Measurements from ENCODE around the gene LRIG2. TPM values are rescaled to one million over a fixed set of nuclear protein-coding genes. Genes with fewer than 3 reads are reported as not detected.

The LRIG2 gene
- total RNA-seq, 1 experiment from 2014 or later = 22.5 TPM

- no peaks in the 10 kb centered on the region for H3K4me1 Mint-ChIP-seq
- peaks cover 86% of the 10 kb centered on the region for H3K36me3 Mint-ChIP-seq
- H3K27ac Mint-ChIP-seq = no peak overlapping the region
- DNase-seq (ENCODE audit: low spot score) (no peak), ATAC-seq (no peak)
- CTCF ChIA-PET = no interaction called here
- no peak overlapping the region for H3K4me3 Mint-ChIP-seq
- POLR2A ChIA-PET = no interaction called here
- H3K9me3 Mint-ChIP-seq = no peaks in the 10 kb centered on the region
- H3K27me3 Mint-ChIP-seq (ENCODE audit: low read depth) = no peaks in the 10 kb centered on the region
- TF ChIP-seq, protein P1, sequence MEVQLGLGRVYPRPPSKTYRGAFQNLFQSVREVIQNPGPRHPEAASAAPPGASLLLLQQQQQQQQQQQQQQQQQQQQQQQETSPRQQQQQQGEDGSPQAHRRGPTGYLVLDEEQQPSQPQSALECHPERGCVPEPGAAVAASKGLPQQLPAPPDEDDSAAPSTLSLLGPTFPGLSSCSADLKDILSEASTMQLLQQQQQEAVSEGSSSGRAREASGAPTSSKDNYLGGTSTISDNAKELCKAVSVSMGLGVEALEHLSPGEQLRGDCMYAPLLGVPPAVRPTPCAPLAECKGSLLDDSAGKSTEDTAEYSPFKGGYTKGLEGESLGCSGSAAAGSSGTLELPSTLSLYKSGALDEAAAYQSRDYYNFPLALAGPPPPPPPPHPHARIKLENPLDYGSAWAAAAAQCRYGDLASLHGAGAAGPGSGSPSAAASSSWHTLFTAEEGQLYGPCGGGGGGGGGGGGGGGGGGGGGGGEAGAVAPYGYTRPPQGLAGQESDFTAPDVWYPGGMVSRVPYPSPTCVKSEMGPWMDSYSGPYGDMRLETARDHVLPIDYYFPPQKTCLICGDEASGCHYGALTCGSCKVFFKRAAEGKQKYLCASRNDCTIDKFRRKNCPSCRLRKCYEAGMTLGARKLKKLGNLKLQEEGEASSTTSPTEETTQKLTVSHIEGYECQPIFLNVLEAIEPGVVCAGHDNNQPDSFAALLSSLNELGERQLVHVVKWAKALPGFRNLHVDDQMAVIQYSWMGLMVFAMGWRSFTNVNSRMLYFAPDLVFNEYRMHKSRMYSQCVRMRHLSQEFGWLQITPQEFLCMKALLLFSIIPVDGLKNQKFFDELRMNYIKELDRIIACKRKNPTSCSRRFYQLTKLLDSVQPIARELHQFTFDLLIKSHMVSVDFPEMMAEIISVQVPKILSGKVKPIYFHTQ (CRISPR knock-in tag; IDR thresholded peaks at IDR 0.05) = no peak
- TF ChIP-seq, protein P2, sequence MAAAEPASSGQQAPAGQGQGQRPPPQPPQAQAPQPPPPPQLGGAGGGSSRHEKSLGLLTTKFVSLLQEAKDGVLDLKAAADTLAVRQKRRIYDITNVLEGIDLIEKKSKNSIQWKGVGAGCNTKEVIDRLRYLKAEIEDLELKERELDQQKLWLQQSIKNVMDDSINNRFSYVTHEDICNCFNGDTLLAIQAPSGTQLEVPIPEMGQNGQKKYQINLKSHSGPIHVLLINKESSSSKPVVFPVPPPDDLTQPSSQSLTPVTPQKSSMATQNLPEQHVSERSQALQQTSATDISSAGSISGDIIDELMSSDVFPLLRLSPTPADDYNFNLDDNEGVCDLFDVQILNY (CRISPR knock-in tag; IDR thresholded peaks at IDR 0.05) = no peak
- no peak for TF ChIP-seq RELA (CRISPR knock-in tag; IDR thresholded peaks at IDR 0.05; ENCODE audit: borderline replicate concordance)
- no peak for TF ChIP-seq SOX15 (CRISPR knock-in tag; IDR thresholded peaks at IDR 0.05)
- no peak for TF ChIP-seq ZNF423 (CRISPR knock-in tag; IDR thresholded peaks at IDR 0.05)
- TF ChIP-seq, protein P3, sequence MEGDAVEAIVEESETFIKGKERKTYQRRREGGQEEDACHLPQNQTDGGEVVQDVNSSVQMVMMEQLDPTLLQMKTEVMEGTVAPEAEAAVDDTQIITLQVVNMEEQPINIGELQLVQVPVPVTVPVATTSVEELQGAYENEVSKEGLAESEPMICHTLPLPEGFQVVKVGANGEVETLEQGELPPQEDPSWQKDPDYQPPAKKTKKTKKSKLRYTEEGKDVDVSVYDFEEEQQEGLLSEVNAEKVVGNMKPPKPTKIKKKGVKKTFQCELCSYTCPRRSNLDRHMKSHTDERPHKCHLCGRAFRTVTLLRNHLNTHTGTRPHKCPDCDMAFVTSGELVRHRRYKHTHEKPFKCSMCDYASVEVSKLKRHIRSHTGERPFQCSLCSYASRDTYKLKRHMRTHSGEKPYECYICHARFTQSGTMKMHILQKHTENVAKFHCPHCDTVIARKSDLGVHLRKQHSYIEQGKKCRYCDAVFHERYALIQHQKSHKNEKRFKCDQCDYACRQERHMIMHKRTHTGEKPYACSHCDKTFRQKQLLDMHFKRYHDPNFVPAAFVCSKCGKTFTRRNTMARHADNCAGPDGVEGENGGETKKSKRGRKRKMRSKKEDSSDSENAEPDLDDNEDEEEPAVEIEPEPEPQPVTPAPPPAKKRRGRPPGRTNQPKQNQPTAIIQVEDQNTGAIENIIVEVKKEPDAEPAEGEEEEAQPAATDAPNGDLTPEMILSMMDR (IDR thresholded peaks at IDR 0.05) = no peak
- TF ChIP-seq, protein P4, sequence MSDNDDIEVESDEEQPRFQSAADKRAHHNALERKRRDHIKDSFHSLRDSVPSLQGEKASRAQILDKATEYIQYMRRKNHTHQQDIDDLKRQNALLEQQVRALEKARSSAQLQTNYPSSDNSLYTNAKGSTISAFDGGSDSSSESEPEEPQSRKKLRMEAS (CRISPR knock-in tag; IDR thresholded peaks at IDR 0.05) = no peak
- no peak for TF ChIP-seq PRDM15 (CRISPR knock-in tag; IDR thresholded peaks at IDR 0.05)
- no peak for TF ChIP-seq IRF2 (CRISPR knock-in tag; IDR thresholded peaks at IDR 0.05; ENCODE audit: borderline replicate concordance, low read depth)
- TF ChIP-seq OVOL2 (CRISPR knock-in tag; IDR thresholded peaks at IDR 0.05; ENCODE audit: borderline replicate concordance) = no peak
- TF ChIP-seq USF2 (CRISPR knock-in tag; IDR thresholded peaks at IDR 0.05) = no peak
- TF ChIP-seq, protein P5, sequence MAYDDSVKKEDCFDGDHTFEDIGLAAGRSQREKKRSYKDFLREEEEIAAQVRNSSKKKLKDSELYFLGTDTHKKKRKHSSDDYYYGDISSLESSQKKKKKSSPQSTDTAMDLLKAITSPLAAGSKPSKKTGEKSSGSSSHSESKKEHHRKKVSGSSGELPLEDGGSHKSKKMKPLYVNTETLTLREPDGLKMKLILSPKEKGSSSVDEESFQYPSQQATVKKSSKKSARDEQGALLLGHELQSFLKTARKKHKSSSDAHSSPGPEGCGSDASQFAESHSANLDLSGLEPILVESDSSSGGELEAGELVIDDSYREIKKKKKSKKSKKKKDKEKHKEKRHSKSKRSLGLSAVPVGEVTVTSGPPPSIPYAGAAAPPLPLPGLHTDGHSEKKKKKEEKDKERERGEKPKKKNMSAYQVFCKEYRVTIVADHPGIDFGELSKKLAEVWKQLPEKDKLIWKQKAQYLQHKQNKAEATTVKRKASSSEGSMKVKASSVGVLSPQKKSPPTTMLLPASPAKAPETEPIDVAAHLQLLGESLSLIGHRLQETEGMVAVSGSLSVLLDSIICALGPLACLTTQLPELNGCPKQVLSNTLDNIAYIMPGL (CRISPR knock-in tag; IDR thresholded peaks at IDR 0.05) = no peak
- TF ChIP-seq, protein P6, sequence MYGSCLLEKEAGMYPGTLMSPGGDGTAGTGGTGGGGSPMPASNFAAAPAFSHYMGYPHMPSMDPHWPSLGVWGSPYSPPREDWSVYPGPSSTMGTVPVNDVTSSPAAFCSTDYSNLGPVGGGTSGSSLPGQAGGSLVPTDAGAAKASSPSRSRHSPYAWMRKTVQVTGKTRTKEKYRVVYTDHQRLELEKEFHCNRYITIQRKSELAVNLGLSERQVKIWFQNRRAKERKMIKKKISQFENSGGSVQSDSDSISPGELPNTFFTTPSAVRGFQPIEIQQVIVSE (CRISPR knock-in tag; IDR thresholded peaks at IDR 0.05; ENCODE audit: borderline replicate concordance) = no peak
- TF ChIP-seq FOXJ3 (CRISPR knock-in tag; IDR thresholded peaks at IDR 0.05; ENCODE audit: borderline replicate concordance) = no peak
- no peak for TF ChIP-seq ZNF317 (CRISPR knock-in tag; IDR thresholded peaks at IDR 0.05; ENCODE audit: borderline replicate concordance, low read depth)
- no peak for TF ChIP-seq ERG (CRISPR knock-in tag; IDR thresholded peaks at IDR 0.05)
These were observed 45.3 kb downstream of the LRIG2 start for GRCh38 chr1:113118266-113118665.

All from WTC11 (cell line).